HCT116 (cell line): ENCODE measurements around the gene LHX3. TPM values are rescaled to one million over a fixed set of nuclear protein-coding genes. Genes with fewer than 3 reads are reported as not detected.

Source experiments
- ATAC-seq: fragments of 200-7000 bp; cut with Tn5 transposase; 2 replicates; pipeline ENCODE4 v1.9.1; 2020; ENCODE audit warnings: mild to moderate bottlenecking, moderate library complexity
- BruUV-seq: library from RNA; stranded (reverse); fragments of 400-500 nt; replicated peaks from 2 replicates; lab custom pipeline; 2021; lab: Mats Ljungman, UMichigan
- CTCF ChIA-PET: fragments of 300-600 bp; sonication (Branson Sonifier 250); formaldehyde crosslinking; loops from one replicate; lab custom pipeline; 2021; ENCODE audit warnings: antibody characterized with exemption; lab: Charles Lee
- POLR2A ChIA-PET: fragments of 300-600, 350-600 bp; sonication (Branson Sonifier 250); formaldehyde crosslinking; loops from one replicate; lab custom pipeline; 2021; ENCODE audit warnings: antibody characterized with exemption; lab: Charles Lee
- RAD21 ChIA-PET, 2 experiments: fragments of 300-600 bp; sonication (Branson Sonifier 250); formaldehyde crosslinking; loops; one replicate each; lab custom pipeline; 2023; ENCODE audit warnings: low total read pairs in 2 of 2; ENCODE audit not compliant: uncharacterized antibody in 2 of 2, unreplicated experiment in 2 of 2, low non-redundant PET in 1 of 2; lab: Charles Lee
- DNase-seq: peaks from one replicate; pipeline ENCODE4 v3.0.0-alpha.2; 2010; ENCODE audit warnings: low read depth, low spot score
- H2AFZ ChIP-seq: fragments of 200-600 bp; shearing (Covaris generic), sonication (generic); 2 replicates; pipeline ENCODE4 v1.6.1; 2017; ENCODE audit warnings: low read depth, mixed run types, mixed read lengths, antibody characterized with exemption, low read length; ENCODE audit not compliant: poor library complexity, severe bottlenecking
- H3K27ac ChIP-seq: 2 replicates; pipeline ENCODE4 v1.5.1; 2012; ENCODE audit warnings: low read depth, low read length
- H3K27me3 ChIP-seq: fragments of 200-600 bp; sonication (generic); 2 replicates; pipeline ENCODE4 v1.6.1; 2016; ENCODE audit warnings: mixed run types, low read length, mixed read lengths; ENCODE audit not compliant: insufficient read depth
- H3K36me3 ChIP-seq, 2 experiments: fragments of 200-500 bp in 1 of 2; fragments of 200-600 bp in 1 of 2; sonication (Bioruptor generic) in 1 of 2; sonication (generic) in 1 of 2; 2 replicates each; pipeline versions ENCODE4 v1.5.1 to v1.6.1; 2014 to 2016; ENCODE audit warnings: low read length in 2 of 2, inconsistent platforms in 1 of 2, mixed read lengths in 1 of 2, mixed run types in 1 of 2; ENCODE audit not compliant: insufficient read depth in 2 of 2, control insufficient read depth in 1 of 2
- H3K4me1 ChIP-seq, 2 experiments: fragments of 200-600 bp in 1 of 2; sonication (generic) in 1 of 2; 2 replicates each; pipeline versions ENCODE4 v1.5.1 to v1.6.1; 2012 to 2017; ENCODE audit warnings: low read length in 2 of 2, inconsistent platforms in 1 of 2, mild to moderate bottlenecking in 1 of 2, mixed read lengths in 1 of 2, mixed run types in 1 of 2, moderate library complexity in 1 of 2; ENCODE audit not compliant: insufficient read depth in 2 of 2, control insufficient read depth in 1 of 2
- H3K4me2 ChIP-seq: fragments of 200-600 bp; sonication (generic); 2 replicates; pipeline ENCODE4 v1.6.1; 2017; ENCODE audit warnings: mixed run types, low read length, mixed read lengths
- H3K4me3 ChIP-seq, 2 experiments: fragments of 200-600 bp in 1 of 2; sonication (generic) in 1 of 2; replicated peaks in 1 of 2; 2 replicates each; pipeline ENCODE4 v1.5.1; 2011 to 2016; ENCODE audit warnings: low read length in 2 of 2, control low read depth in 1 of 2, low read depth in 1 of 2, mild to moderate bottlenecking in 1 of 2, mixed read lengths in 1 of 2, mixed run types in 1 of 2
- H3K79me2 ChIP-seq: fragments of 200-600 bp; sonication (generic); 2 replicates; pipeline ENCODE4 v1.6.1; 2017; ENCODE audit warnings: mild to moderate bottlenecking, mixed run types, low read length, moderate library complexity, mixed read lengths; ENCODE audit not compliant: insufficient read depth
- H3K9ac ChIP-seq: fragments of 200-600 bp; sonication (generic); 2 replicates; pipeline ENCODE4 v1.6.1; 2016; ENCODE audit warnings: low read length, mixed read lengths
- H3K9me2 ChIP-seq: fragments of 200-600 bp; sonication (generic), shearing (Covaris generic); 2 replicates; pipeline ENCODE4 v1.6.1; 2017; ENCODE audit warnings: mixed run types, mild to moderate bottlenecking, moderate library complexity; ENCODE audit not compliant: insufficient read depth
- H3K9me3 ChIP-seq, 2 experiments: fragments of 200-500 bp in 1 of 2; fragments of 200-600 bp in 1 of 2; sonication (Bioruptor generic) in 1 of 2; sonication (generic) in 1 of 2; 2 replicates each; pipeline ENCODE4 v1.6.1; 2014 to 2017; ENCODE audit warnings: low read length in 2 of 2, mixed read lengths in 2 of 2, inconsistent platforms in 1 of 2, low read depth in 1 of 2, mild to moderate bottlenecking in 1 of 2, mixed run types in 1 of 2, moderate library complexity in 1 of 2; ENCODE audit not compliant: control insufficient read depth in 1 of 2, insufficient read depth in 1 of 2
- H4K20me1 ChIP-seq: fragments of 200-600 bp; sonication (generic), shearing (Covaris generic); 2 replicates; pipeline ENCODE4 v1.6.1; 2017; ENCODE audit warnings: mixed run types, mild to moderate bottlenecking, moderate library complexity; ENCODE audit not compliant: insufficient read depth
- CBX3 ChIP-seq: IDR thresholded peaks from 2 replicates; pipeline ENCODE4 v1.6.1; 2012; ENCODE audit warnings: low read depth
- CEBPB ChIP-seq: IDR thresholded peaks from 2 replicates; pipeline ENCODE4 v1.6.1; 2012; ENCODE audit warnings: low read depth
- EGR1 ChIP-seq: IDR thresholded peaks from 2 replicates; pipeline ENCODE4 v1.6.1; 2012; ENCODE audit warnings: low read depth
- ELF1 ChIP-seq: IDR thresholded peaks from 2 replicates; pipeline ENCODE4 v1.6.1; 2012; ENCODE audit warnings: low read depth, borderline replicate concordance
- EZH2phosphoT487 ChIP-seq: fragments of 200-600 bp; IDR thresholded peaks from 2 replicates; pipeline ENCODE4 v1.6.1; 2018; ENCODE audit warnings: antibody characterized with exemption, borderline replicate concordance
- FOSL1 ChIP-seq: IDR thresholded peaks from 2 replicates; pipeline ENCODE4 v1.6.1; 2012; ENCODE audit warnings: low read depth
- JUND ChIP-seq: IDR thresholded peaks from 2 replicates; pipeline ENCODE4 v1.6.1; 2012
- POLR2A ChIP-seq: IDR thresholded peaks from 2 replicates; pipeline ENCODE4 v1.7.0; 2011; ENCODE audit warnings: borderline replicate concordance; ENCODE audit not compliant: insufficient read depth, insufficient read length; ENCODE audit errors: extremely low read depth
- POLR2AphosphoS5 ChIP-seq: IDR thresholded peaks from 2 replicates; pipeline ENCODE4 v1.6.1; 2011; ENCODE audit warnings: mild to moderate bottlenecking, low read depth, low read length, moderate library complexity
- RAD21 ChIP-seq: IDR thresholded peaks from 2 replicates; pipeline ENCODE4 v1.6.1; 2012; ENCODE audit warnings: low read depth, mild to moderate bottlenecking
- SIN3A ChIP-seq: IDR thresholded peaks from 2 replicates; pipeline ENCODE4 v1.6.1; 2012; ENCODE audit warnings: low read depth
- SP1 ChIP-seq: IDR thresholded peaks from 2 replicates; pipeline ENCODE4 v1.6.1; 2012; ENCODE audit warnings: low read depth
- SRF ChIP-seq: IDR thresholded peaks from 2 replicates; pipeline ENCODE4 v1.6.1; 2012; ENCODE audit warnings: low read depth
- TCF7L2 ChIP-seq: IDR thresholded peaks from 2 replicates; pipeline ENCODE4 v1.7.0; 2011; ENCODE audit warnings: borderline replicate concordance, inconsistent platforms; ENCODE audit not compliant: insufficient read depth, insufficient read length; ENCODE audit errors: extremely low read depth
- YY1 ChIP-seq: IDR thresholded peaks from 2 replicates; pipeline ENCODE4 v1.6.1; 2011; ENCODE audit warnings: low read length, low read depth, moderate library complexity, mild to moderate bottlenecking; ENCODE audit not compliant: insufficient replicate concordance; ENCODE audit errors: extremely low read depth
- ZFX ChIP-seq: fragments of 450-650 bp; IDR thresholded peaks from 2 replicates; pipeline ENCODE4 v1.6.1; 2017
- ZNF274 ChIP-seq: fragments of 200-500 bp; sonication (Bioruptor generic); IDR thresholded peaks from 2 replicates; pipeline ENCODE4 v1.6.1; 2014; ENCODE audit warnings: mild to moderate bottlenecking, low read depth, low read length, inconsistent platforms
- intact Hi-C: fragments of 100-400 bp; cut with micrococcal nuclease; formaldehyde crosslinking; loops from 2 replicates; pipeline ENCODE4 v1.10.0; 2022
- total RNA-seq: library from RNA; stranded (reverse); gene quantifications from one replicate; pipeline ENCODE4 v1.2.1, GENCODE V29; 2021; ENCODE audit not compliant: unreplicated experiment
- TF ChIP-seq, protein P1 (sequence below): IDR thresholded peaks from 2 replicates; pipeline ENCODE4 v1.6.1; 2012
- TF ChIP-seq, protein P2 (sequence below), 3 experiments: fragments of 200-600 bp in 1 of 3; sonication (generic) in 1 of 3; IDR thresholded peaks in 2 of 3; conservative IDR thresholded peaks in 1 of 3; 2 replicates each; pipeline ENCODE4 v1.5.1; 2012 to 2017; ENCODE audit warnings: low read depth in 2 of 3, low read length in 2 of 3, antibody characterized with exemption in 1 of 3, borderline replicate concordance in 1 of 3, control low read depth in 1 of 3, mild to moderate bottlenecking in 1 of 3, mixed read lengths in 1 of 3, mixed run types in 1 of 3, moderate library complexity in 1 of 3; ENCODE audit not compliant: insufficient read depth in 1 of 3
- TF ChIP-seq, protein P3 (sequence below): IDR thresholded peaks from 2 replicates; pipeline ENCODE4 v1.6.1; 2011; ENCODE audit warnings: mild to moderate bottlenecking, low read length, moderate library complexity; ENCODE audit not compliant: insufficient replicate concordance; ENCODE audit errors: extremely low read depth

Gene LHX3
- total RNA-seq, 1 experiment from 2014 or later = not detected

DNA sequence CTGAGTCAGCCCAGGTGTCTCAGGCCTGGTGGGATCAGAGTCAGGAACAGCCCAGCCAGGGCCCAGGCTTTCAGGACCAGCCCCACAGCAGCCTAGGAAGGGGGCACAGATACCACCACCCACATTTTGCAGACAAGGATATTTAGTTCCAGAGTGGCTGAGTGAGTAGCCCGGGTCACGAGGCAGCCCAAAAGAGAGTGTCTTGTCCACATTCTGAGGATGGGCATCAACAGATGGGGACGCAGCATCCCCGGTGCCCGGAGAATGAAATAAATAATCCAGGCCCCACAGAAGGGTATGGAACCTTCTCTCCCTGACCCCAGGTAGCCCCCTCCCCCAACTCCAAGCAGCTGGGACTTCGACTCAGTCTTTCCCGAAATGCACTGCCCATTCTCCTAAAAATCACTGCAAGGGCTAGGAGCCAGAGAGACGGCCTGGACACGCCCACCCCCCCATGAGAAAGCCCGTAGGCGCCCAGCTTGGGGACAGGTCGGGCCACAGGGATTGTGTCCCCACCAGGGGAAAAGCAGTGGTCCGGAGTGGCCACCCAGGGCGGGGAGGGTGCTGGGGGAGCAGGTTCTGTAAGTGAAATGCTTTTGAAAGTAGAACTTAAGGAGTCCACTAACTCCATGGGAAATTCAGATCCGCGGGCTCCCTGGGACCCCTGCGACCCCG lies 6.9 kb downstream of the LHX3 start:
- Histone ChIP-seq H3K79me2 (no peaks in the 10 kb centered on the region), H4K20me1 (no peaks in the 10 kb centered on the region), H3K4me3 (no peak overlapping the region), H3K27ac (no peak overlapping the region), H3K36me3 (no peaks in the 10 kb centered on the region), H3K27me3 (no peaks in the 10 kb centered on the region), H3K9ac (no peak overlapping the region)
- RAD21 ChIA-PET = no interaction called here
- BruUV-seq = no TSS peak
- POLR2A ChIA-PET = no interaction called here
- no peak for DNase-seq
- CTCF ChIA-PET = no interaction called here
- no peak for TF ChIP-seq ZNF274
- no peak for TF ChIP-seq ZFX
- TF ChIP-seq CBX3 = no peak
- no peak for TF ChIP-seq YY1
- TF ChIP-seq EGR1 = no peak
- TF ChIP-seq ELF1 = no peak
- no peak for TF ChIP-seq JUND
- TF ChIP-seq SP1 = no peak
- TF ChIP-seq, protein P1, sequence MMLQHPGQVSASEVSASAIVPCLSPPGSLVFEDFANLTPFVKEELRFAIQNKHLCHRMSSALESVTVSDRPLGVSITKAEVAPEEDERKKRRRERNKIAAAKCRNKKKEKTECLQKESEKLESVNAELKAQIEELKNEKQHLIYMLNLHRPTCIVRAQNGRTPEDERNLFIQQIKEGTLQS = no peak
- no peak for TF ChIP-seq EZH2phosphoT487
- no peak for TF ChIP-seq RAD21
- no peak for TF ChIP-seq FOSL1
- TF ChIP-seq, protein P2, sequence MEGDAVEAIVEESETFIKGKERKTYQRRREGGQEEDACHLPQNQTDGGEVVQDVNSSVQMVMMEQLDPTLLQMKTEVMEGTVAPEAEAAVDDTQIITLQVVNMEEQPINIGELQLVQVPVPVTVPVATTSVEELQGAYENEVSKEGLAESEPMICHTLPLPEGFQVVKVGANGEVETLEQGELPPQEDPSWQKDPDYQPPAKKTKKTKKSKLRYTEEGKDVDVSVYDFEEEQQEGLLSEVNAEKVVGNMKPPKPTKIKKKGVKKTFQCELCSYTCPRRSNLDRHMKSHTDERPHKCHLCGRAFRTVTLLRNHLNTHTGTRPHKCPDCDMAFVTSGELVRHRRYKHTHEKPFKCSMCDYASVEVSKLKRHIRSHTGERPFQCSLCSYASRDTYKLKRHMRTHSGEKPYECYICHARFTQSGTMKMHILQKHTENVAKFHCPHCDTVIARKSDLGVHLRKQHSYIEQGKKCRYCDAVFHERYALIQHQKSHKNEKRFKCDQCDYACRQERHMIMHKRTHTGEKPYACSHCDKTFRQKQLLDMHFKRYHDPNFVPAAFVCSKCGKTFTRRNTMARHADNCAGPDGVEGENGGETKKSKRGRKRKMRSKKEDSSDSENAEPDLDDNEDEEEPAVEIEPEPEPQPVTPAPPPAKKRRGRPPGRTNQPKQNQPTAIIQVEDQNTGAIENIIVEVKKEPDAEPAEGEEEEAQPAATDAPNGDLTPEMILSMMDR (IDR thresholded peaks at IDR 0.05 in 2 of 3, conservative IDR thresholded peaks at IDR 0.05 in 1 of 3; ENCODE audit: borderline replicate concordance in 1 of 3, insufficient read depth in 1 of 3, low read depth in 2 of 3, low read length in 2 of 3) = no peak
- no peak for TF ChIP-seq TCF7L2
- no peak for TF ChIP-seq POLR2AphosphoS5
- TF ChIP-seq, protein P3, sequence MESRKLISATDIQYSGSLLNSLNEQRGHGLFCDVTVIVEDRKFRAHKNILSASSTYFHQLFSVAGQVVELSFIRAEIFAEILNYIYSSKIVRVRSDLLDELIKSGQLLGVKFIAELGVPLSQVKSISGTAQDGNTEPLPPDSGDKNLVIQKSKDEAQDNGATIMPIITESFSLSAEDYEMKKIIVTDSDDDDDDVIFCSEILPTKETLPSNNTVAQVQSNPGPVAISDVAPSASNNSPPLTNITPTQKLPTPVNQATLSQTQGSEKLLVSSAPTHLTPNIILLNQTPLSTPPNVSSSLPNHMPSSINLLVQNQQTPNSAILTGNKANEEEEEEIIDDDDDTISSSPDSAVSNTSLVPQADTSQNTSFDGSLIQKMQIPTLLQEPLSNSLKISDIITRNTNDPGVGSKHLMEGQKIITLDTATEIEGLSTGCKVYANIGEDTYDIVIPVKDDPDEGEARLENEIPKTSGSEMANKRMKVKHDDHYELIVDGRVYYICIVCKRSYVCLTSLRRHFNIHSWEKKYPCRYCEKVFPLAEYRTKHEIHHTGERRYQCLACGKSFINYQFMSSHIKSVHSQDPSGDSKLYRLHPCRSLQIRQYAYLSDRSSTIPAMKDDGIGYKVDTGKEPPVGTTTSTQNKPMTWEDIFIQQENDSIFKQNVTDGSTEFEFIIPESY = no peak
- no peak for TF ChIP-seq CEBPB
- TF ChIP-seq POLR2A = no peak
- TF ChIP-seq SRF = no peak
- no peak for TF ChIP-seq SIN3A
- TF ChIP-seq, all 23 proteins: peak for 0
- ATAC-seq = no peak
- H2AFZ ChIP-seq = no peak overlapping the region
- H3K9me2 ChIP-seq = no peaks in the 10 kb centered on the region
- H3K4me1 ChIP-seq = peaks cover 5 to 13% of the 10 kb centered on the region in 2 experiments; a peak in 2 of 4 replicates
- H3K9me3 ChIP-seq = no peaks in the 10 kb centered on the region
- no peak overlapping the region for H3K4me2 ChIP-seq
- intact Hi-C loops = no loop called here
